Glomerular endothelial cell (primary cell): ENCODE measurements around the gene NRTN. TPM values are rescaled to one million over a fixed set of nuclear protein-coding genes. Genes with fewer than 3 reads are reported as not detected.

Experiments
- DNase-seq: peaks from one replicate; pipeline ENCODE4 v3.0.0-alpha.2; 2011; ENCODE audit warnings: low read depth, low spot score; ENCODE audit errors: extremely low read depth
- total RNA-seq: library from RNA; depleted of rRNA; stranded (reverse); fragments of >200 nt; gene quantifications from 2 replicates; pipeline ENCODE4 v1.2.3, GENCODE V29; 2015

NRTN gene
- total RNA-seq, 1 donor from 2014 or later = not detected

DNA sequence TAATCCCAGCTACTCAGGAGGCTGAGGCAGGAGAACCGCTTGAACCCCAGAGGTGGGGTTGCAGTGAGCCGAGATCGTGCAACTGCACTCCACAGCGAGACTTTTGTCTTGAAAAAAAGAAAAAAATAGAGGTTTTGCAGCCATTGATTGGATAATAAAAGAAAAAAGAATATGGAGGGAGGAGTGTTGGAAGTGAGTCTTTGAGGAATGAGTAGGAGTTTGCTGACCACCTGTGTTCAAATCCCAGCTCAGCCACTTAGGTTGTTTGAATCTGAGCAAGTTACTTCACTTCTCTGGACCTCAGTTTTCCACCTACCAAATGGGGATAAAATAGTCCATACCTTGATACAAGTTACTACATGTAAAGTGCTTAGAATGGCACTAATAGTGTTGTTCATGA is 6.2 kb downstream of the NRTN start:
- DNase-seq = no peak

GRCh38 chr19:5814123-5814851 is 9.4 kb downstream of the NRTN start:
- no peak for DNase-seq

- DNase-seq = no peak
Measured at GRCh38 chr19:5814852-5815246, 10.0 kb downstream of the NRTN start.

- no peak for DNase-seq
Measured at GRCh38 chr19:5817218-5817617, 12.4 kb downstream of the NRTN start.

DNA sequence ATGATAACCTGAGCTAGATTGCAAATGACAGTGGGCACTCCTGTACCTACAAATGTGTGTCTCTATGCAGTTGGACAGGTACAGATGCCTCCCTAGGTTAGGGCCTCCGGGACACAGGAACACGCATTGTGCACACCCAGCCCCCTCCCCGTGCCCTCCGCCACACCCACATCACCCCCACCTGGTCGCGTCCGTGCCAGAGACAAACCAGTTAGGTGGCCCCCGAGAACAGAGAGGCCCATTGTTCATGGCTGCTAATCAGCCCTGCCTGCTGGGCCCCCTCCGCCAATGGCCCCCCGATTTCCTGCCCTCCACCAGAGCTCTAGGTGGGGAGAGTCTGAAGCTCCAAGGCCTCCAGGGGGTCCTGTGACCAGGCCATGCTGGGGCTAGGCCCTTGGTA is 13.7 kb downstream of the NRTN start:
- DNase-seq = no peak

DNA sequence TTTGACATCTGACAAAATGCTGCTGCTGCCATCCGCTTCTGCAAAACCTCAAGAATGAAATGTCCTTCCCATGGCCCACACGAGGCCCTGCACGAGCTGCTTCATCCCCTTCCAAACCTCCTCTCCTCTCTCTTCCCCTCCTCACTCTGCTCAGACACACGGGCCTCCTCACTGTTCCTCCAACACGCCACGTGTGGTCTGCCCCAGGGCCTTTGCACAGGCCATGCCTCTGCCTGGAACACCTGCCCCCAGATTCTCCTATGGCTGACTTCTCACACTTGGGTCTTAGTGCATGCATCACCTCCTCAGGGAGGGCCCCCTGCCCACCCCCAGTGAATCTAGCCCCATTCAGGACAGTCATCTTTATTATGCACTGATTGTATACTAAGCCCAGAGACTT is 15.9 kb downstream of the NRTN start:
- DNase-seq = no peak

DNA sequence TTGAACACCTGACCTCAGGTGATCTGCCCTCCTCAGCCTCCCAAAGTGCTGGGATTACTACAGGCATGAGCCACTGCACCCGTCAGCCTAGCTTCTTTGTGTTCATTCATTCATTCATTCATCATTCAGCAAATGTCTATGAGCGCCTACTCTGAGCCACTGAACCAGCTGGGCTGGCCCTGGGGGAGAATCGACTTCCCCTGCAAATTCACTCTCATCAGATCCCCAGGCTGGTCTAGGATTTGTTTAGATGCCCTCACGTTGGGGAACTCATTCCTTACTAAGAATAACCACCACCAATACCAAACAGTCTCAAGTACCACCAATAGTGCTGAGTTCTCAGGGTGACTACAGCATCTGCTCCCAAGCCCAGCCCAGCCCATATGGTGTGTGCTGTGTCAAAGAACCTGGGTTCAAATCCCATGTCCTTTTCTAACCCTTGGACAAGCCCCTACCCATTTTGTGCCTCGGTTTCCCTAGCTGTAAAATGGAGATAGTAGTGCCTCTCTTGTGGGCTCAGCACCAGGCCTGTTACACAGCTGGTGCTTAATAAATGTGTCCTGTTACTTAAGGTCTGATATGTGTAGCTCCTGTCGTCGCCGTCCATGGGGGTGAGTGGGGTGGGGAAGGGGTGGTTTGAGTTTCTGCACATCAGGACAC is 16.8 kb downstream of the NRTN start:
- DNase-seq = no peak

DNA sequence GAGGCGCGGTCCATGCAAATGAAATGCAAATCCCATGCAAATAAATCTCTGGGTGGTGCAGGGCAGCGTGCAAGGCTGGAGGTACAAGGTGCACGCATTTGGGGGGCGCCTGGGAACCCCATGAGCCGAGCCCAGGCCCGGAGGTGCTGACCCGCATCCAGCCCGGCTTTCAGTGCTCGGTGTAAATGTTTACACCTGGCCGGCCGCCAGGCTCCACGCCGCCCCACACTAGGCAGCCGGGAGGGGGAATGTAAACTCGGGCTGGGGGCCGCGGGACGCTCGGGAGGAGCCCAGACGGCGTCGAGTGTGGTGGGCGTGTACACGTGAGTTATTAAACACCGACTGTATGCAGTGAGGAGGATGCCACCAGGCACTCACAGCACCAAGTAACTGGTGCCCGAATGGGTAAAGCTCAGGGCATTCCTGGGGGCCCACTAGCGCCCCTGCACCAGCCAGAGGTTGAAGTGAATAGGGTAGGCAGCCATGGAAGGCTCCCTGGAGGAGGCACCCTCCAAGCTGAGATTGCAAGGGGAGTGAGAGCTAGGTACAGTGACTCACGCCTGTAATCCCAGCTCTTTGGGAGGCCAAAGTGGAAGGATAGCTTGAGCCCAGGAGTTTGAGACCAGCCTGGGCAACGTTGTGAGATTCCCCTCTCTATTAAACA is 17.4 kb downstream of the NRTN start:
- no peak for DNase-seq

- no peak for DNase-seq
Measured at GRCh38 chr19:5823579-5824281, 18.9 kb downstream of the NRTN start.

GRCh38 chr19:5824751-5825150 is 19.9 kb downstream of the NRTN start:
- DNase-seq = no peak

DNA sequence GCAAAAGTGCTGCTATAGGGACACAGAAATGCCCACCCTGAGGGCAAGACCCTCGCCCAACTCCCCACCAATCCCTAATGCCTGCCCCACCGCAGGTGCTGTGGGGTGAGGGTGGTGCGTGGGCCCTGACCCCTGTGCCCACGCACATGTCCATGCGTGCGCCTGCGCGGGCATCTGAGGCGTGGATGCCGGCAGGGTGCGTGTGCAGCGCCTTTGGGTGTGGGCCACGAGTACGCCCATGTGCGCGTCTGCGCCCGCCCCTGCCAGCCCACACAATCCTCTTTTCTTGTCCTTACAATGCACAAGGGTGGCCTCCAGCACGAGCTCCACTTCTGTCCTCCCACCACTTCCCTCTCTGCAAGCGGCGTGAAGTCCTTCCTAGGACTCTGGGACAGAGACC is 20.3 kb downstream of the NRTN start:
- DNase-seq = no peak

- no peak for DNase-seq
Measured at GRCh38 chr19:5826531-5827341, 21.9 kb downstream of the NRTN start.

DNA sequence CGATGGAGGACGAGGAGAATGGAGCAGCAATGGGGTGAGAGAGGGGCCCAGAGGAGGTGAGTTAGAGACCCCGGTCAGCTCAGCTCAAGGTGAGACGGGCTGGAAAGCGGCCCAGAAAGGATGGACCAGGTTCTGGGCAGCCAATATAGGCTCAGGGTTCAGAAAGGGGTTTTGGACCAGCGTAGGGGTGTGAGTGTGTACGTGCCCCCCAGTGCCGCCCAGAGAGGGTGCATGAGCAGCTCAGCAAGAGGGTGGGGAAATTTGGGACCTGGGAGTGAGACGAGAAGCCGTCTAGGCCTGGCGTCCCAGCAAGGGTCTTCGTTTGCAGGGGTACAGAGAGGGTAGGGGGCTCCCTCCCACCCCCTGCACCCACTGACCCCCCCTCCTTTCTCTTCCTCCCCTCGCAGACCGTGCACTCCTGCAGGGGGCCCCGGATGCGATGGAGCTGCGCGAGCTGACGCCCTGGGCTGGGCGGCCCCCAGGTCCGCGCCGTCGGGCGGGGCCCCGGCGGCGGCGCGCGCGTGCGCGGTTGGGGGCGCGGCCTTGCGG is 22.5 kb downstream of the NRTN start:
- no peak for DNase-seq

- DNase-seq = peak; percentile 36
Measured at GRCh38 chr19:5827891-5828660, 23.2 kb downstream of the NRTN start.

DNA sequence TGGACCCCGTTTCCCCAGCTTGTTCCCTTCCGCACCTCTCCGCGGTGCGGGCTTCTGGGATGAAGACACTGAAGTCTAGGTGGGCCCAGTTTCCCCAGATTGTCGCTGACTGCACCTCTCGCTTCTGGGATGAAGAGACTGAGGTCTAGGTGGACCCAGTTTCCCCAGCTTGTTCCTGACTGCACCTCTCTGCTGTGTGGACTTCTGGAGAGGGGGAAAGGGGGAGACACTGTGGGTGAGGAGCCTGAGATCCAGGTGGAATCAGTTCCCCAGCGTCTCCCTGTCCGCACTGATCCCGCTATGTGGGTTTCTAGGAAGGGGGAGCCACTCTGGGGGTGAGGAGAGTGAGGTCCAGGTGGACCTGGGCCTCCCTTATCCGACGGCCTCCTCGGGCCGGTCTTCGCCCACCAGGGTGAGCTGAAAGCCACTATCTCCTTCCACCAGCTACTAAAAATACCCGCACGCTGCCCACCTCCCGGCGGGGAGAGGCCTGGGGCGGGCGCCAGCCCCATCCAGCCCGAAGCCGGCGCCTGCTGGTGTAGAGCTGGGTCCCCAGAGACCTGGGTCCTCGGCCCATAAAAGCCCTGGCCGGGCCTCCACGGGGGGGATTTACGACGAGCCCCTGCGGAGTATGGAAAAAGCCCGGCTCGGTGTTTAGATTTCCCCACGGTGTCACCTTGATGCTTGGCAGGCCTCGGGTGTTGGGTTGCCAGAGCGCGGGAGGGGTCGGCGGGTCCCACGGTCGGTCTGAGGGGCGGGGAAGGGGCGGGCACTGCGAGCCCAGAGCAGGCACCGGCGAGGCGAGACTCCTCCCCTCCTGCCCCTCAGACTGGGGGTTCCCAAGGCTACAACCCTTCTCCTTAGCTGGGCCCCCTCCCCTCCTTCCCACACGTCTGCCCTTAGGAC is 24.0 kb downstream of the NRTN start:
- no peak for DNase-seq

DNA sequence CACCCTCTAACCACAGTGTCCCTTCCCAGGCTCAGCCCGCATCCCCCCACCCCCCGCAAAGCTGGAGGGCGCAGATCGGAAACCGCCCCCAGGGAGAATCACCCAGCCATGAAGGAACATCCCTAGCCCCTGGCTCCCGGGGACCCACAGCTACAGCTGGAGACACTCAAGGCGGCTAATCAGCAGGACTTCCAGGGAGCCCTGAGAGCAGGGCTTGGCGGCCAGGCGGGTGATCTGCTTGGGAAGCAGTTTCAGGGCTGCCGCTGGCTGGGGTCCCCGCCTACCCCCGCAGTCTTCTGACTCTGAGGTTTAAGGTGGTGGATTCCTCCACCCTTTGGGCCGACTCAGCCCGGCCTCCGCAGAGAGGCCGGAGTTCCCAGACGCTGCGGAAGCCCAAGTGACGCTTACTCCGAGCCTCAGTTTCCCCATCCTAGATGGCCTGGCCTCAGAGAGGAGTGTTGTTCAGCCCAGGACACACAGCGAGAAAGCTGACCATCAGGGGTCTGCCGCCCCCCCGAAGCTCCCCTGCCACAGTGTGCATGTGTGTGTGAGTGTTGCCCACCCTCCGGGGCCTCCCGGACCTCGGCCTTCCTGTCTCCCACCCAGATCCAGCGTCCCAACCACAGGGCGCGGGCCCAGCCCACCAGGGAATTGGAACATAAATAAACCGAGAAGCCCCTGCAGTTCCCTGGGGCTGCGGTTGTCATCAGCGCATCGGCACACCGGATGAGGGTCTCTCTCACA is 24.9 kb downstream of the NRTN start:
- no peak for DNase-seq

DNA sequence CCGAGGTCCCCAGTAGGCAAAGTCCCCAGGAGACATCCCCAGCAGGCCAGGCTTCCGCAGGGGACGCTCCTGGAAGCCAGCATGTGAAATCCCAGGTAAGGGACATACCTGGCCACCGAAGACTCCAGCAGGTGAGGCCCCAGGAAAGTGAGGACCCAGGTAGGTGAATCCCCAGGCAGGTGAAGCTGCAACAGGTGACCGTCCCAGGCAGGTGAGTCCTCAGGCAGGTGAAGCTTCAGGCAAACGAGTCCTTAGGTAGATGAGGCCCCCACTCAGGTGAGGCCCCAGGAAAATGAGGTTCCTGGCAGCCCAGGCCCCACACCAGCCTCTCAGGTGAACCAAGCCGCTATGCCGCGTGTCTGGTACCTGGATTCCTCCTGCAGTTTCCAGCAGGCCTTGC is 26.3 kb downstream of the NRTN start:
- no peak for DNase-seq

GRCh38 chr19:5832061-5832460 is 27.2 kb downstream of the NRTN start:
- DNase-seq = no peak
